ENCODE results near the gene IGFBP6.

- TF ChIP-seq ATF2 (CRISPR knock-in tag; IDR thresholded peaks at IDR 0.05; ENCODE audit: borderline replicate concordance, low read depth) = no peak
- TF ChIP-seq ARID4B (CRISPR knock-in tag; IDR thresholded peaks at IDR 0.05; ENCODE audit: borderline replicate concordance) = no peak
- TF ChIP-seq PRDM15 (CRISPR knock-in tag; IDR thresholded peaks at IDR 0.05) = no peak
- no peak for TF ChIP-seq CTCF (IDR thresholded peaks at IDR 0.05)
- TF ChIP-seq KAT7 (CRISPR knock-in tag; IDR thresholded peaks at IDR 0.05; ENCODE audit: borderline replicate concordance) = no peak
- no peak for TF ChIP-seq IRF2 (CRISPR knock-in tag; IDR thresholded peaks at IDR 0.05; ENCODE audit: borderline replicate concordance, low read depth)
- TF ChIP-seq NR2C2 (CRISPR knock-in tag; IDR thresholded peaks at IDR 0.05) = no peak
- TF ChIP-seq NFE2L1 (CRISPR knock-in tag; IDR thresholded peaks at IDR 0.05) = no peak
- no peak for TF ChIP-seq NFYB (CRISPR knock-in tag; conservative IDR thresholded peaks at IDR 0.05; ENCODE audit: low read depth)
These were observed 43.2 kb upstream of the IGFBP6 start for GRCh38 chr12:53054112-53054878.

Data from WTC11 (cell line).